Peyer's patch (tissue), 4 donors: Measurements from ENCODE around the gene PIK3CD. TPM values are rescaled to one million over a fixed set of nuclear protein-coding genes. Genes with fewer than 3 reads are reported as not detected.
"Not testable (repeated sequence)": the region's sequence is repeated elsewhere in the genome, so short reads cannot be mapped to it uniquely, and the experiment has no call there.

ENCODE experiments used
- DNase-seq, 3 donors: peaks; one replicate each; pipeline ENCODE4 v3.0.0-alpha.2; 2017 to 2019
- H3K27ac ChIP-seq, 4 donors: fragments of 200-600 bp; sonication (generic); one replicate each; pipeline ENCODE4 v1.5.1; 2016 to 2019
- H3K27me3 ChIP-seq, 2 donors: fragments of 200-600 bp; sonication (generic); one replicate each; pipeline ENCODE4 v1.5.1; 2019
- H3K36me3 ChIP-seq, 3 donors: fragments of 200-600 bp; sonication (generic); one replicate each; pipeline ENCODE4 v1.5.1; 2016 to 2019
- H3K4me1 ChIP-seq, 4 donors: fragments of 200-600 bp; sonication (generic); one replicate each; pipeline ENCODE4 v1.5.1; 2016 to 2019
- H3K4me3 ChIP-seq, 4 donors: fragments of 200-600 bp; sonication (generic); 1 replicate in 3 of 4; 2 replicates in 1 of 4; pipeline ENCODE4 v1.5.1; 2016 to 2019; ENCODE audit warnings: mild to moderate bottlenecking in 1 of 4
- H3K9me3 ChIP-seq, 4 donors: fragments of 200-600 bp; sonication (generic); one replicate each; pipeline ENCODE4 v1.5.1; 2016 to 2019; ENCODE audit warnings: mild to moderate bottlenecking in 1 of 4
- CTCF ChIP-seq, 6 experiments: fragments of 450-650 bp in 4 of 6; fragments of 200-600 bp in 2 of 6; sonication (generic) in 1 of 6; IDR thresholded peaks; one replicate each; pipeline ENCODE4 v1.5.1; 2017 to 2019; ENCODE audit warnings: antibody characterized with exemption in 6 of 6, mild to moderate bottlenecking in 3 of 6, moderate library complexity in 1 of 6
- POLR2A ChIP-seq, 2 donors: fragments of 450-650 bp; IDR thresholded peaks; one replicate each; pipeline ENCODE4 v1.5.1; 2017; ENCODE audit warnings: antibody characterized with exemption in 2 of 2, mild to moderate bottlenecking in 2 of 2, moderate library complexity in 2 of 2
- total RNA-seq, 4 donors: library from RNA; depleted of rRNA; stranded (reverse); fragments of >200 nt; gene quantifications; one replicate each; pipeline ENCODE4 v1.1.0, GENCODE V29; 2016

PIK3CD gene
- total RNA-seq, 4 donors from 2014 or later, result 2.8 to 34.7 (median 7.6) TPM

GRCh38 chr1:9737671-9738070 is 86.1 kb downstream of the PIK3CD start:
- TF ChIP-seq CTCF (IDR thresholded peaks at IDR 0.05) (no peak), POLR2A (IDR thresholded peaks at IDR 0.05) (no peak)

DNA sequence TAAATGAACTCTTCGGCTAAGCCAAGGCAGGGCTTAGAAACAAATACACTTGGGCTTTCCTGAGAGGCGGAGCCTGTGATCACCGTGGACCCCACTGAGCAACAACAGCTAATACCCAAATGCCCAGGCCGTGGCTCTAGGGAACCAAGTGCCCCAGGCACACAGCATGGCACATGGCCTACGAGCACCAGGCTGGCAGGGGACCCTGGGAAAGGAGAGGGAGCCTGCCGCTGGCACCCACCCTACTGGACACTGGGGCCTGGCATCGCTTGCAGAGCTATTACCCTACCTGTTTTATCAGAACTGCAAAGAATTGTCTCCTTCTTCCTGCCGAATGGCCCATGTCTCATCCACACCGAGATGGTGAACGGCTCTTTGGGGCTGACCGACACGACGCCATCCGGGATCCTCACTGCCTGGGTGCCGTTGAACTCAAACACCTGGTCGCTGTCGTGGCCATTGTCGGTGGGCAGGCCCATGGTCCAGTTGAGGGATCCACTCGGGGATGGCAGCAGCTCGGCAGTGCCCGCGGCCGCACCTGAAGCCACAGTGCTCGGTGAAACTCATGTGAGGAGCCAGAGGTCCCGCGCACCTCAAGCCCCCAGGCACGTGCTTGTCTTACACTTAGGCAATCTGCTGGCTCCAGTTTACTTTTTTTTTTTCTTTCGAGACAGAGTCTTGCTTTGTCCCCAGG is 92.7 kb downstream of the PIK3CD start:
- DNase-seq, result no peak
- no peaks in the 10 kb centered on the region for H3K4me1 ChIP-seq
- H3K27me3 ChIP-seq, result no peaks in the 10 kb centered on the region
- H3K4me3 ChIP-seq, result no peak overlapping the region
- H3K9me3 ChIP-seq, result no peaks in the 10 kb centered on the region
- H3K27ac ChIP-seq, result no peak overlapping the region
- TF ChIP-seq POLR2A (IDR thresholded peaks at IDR 0.05) (no peak), CTCF (IDR thresholded peaks at IDR 0.05) (no peak)
- H3K36me3 ChIP-seq, result peaks cover 0 to 93% (median 0%) of the 10 kb centered on the region in 3 donors

More at GRCh38 chr1:9737671-9738070, 86.1 kb downstream of the PIK3CD start:
- H3K27me3 ChIP-seq, result no peaks in the 10 kb centered on the region
- H3K27ac ChIP-seq, result no peak overlapping the region
- no peak for DNase-seq
- H3K4me3 ChIP-seq, result no peak overlapping the region
- H3K36me3 ChIP-seq, result peaks cover 0 to 97% (median 5%) of the 10 kb centered on the region in 3 donors
- H3K9me3 ChIP-seq, result no peaks in the 10 kb centered on the region
- H3K4me1 ChIP-seq, result peaks cover 0 to 3% (median 0%) of the 10 kb centered on the region in 4 donors

DNA sequence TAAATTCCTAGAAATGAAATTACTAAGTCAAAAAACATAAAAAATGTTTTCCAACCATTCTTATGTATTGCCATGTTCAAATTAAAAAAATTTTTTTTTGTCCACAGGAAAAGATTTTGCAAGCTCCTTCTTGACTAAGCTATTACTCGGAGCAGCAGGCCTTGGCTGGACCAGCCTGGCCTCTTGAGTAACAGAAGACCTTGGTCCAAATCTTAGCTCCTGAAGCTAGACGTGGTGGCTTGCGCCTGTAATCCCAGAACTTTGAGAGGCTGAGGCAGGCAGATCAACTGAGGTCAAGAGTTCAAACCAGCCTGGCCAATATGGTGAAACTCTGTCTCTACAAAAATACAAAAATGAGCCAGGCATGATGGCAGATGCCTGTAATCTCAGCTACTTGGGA is 94.7 kb downstream of the PIK3CD start:
- H3K27ac ChIP-seq, result no peak overlapping the region
- no peak for DNase-seq
- no peaks in the 10 kb centered on the region for H3K27me3 ChIP-seq
- TF ChIP-seq POLR2A (IDR thresholded peaks at IDR 0.05) (no peak), CTCF (IDR thresholded peaks at IDR 0.05) (no peak)
- no peaks in the 10 kb centered on the region for H3K4me1 ChIP-seq
- H3K9me3 ChIP-seq, result no peaks in the 10 kb centered on the region
- H3K36me3 ChIP-seq, result peaks cover 0 to 93% (median 0%) of the 10 kb centered on the region in 3 donors
- no peak overlapping the region for H3K4me3 ChIP-seq

- Histone ChIP-seq H3K27ac (no peak overlapping the region), H3K4me1 (no peaks in the 10 kb centered on the region), H3K36me3 (peaks cover 0 to 93% (median 0%) of the 10 kb centered on the region in 3 donors), H3K27me3 (no peaks in the 10 kb centered on the region), H3K4me3 (no peak overlapping the region), H3K9me3 (no peaks in the 10 kb centered on the region)
- DNase-seq, result no peak
- TF ChIP-seq CTCF (IDR thresholded peaks at IDR 0.05), result no peak
- no peak for TF ChIP-seq POLR2A (IDR thresholded peaks at IDR 0.05)
Observed at GRCh38 chr1:9746651-9747050, 95.1 kb downstream of the PIK3CD start.

DNA sequence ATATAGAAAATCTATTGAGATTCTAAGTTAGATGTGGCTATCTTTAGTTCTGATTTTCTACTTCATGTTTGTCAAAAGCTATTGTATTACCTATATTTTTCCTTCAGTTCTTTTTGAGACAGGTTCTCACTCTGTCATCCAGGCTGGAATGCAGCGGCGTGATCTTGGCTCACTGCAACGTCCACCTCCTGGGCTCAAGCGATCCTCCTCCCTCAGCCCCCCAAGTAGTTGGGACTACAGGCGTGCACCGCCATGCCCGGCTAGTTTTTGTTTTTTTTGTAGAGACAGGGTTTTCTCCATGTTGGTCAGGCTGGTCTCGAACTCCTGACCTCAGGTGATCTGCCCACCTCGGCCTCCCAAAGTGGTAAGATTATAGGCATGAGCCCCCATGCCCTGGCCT is 96.9 kb downstream of the PIK3CD start:
- not testable (repeated sequence) for DNase-seq, H3K27me3 ChIP-seq, H3K9me3 ChIP-seq, H3K4me1 ChIP-seq, H3K4me3 ChIP-seq, H3K27ac ChIP-seq
- H3K36me3 ChIP-seq, result peaks cover 0 to 93% (median 0%) of the 10 kb centered on the region in 3 donors

DNA sequence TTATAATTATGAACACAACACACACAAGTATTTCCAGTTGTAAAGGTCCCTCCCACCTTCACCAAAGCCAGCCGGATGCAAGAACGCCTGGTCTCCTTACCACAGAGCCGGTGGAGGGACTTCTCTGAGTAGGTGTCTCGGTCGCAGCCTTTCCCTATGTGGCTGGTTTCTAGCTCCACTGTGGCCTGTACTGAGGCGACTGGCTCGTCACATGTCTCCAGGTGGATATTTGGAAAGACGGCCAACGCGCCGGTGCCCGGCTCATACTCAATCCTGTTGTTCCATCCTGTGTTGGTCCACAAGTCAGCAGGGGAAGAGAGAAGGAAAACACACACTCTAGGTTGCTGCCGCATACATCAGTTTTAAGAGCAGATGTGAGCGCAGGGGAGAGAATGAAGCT is 97.8 kb downstream of the PIK3CD start:
- Histone ChIP-seq H3K9me3 (no peaks in the 10 kb centered on the region), H3K4me1 (no peaks in the 10 kb centered on the region), H3K36me3 (peaks cover 0 to 93% (median 0%) of the 10 kb centered on the region in 3 donors), H3K27ac (no peak overlapping the region), H3K27me3 (no peaks in the 10 kb centered on the region), H3K4me3 (no peak overlapping the region)
- no peak for DNase-seq
- no peak for TF ChIP-seq POLR2A (IDR thresholded peaks at IDR 0.05)
- no peak for TF ChIP-seq CTCF (IDR thresholded peaks at IDR 0.05)
